RWPE1 (cell line): Measurements from ENCODE around the gene TKTL1.
"Not testable (repeated sequence)": the region's sequence is repeated elsewhere in the genome, so short reads cannot be mapped to it uniquely, and the experiment has no call there.

ENCODE experiments used
- CTCF ChIA-PET: fragments of 350-600 bp; sonication (Branson Sonifier 250); formaldehyde crosslinking; extraction: SDS; loops from one replicate; lab custom pipeline; 2021; lab: Yijun Ruan, JAX
- POLR2A ChIA-PET: fragments of 400-600 bp; formaldehyde crosslinking; extraction: SDS; loops from one replicate; lab custom pipeline; 2020; ENCODE audit warnings: antibody characterized with exemption; ENCODE audit not compliant: low non-redundant PET; lab: Yijun Ruan, JAX
- DNase-seq: peaks from one replicate; pipeline ENCODE4 v3.0.0; 2012; ENCODE audit warnings: low spot score
- H3K27ac ChIP-seq: fragments of 450-650 bp; 2 replicates; pipeline ENCODE4 v1.5.1; 2017
- CTCF ChIP-seq: fragments of 450-650 bp; conservative IDR thresholded peaks from 2 replicates; pipeline ENCODE4 v1.5.1; 2017; ENCODE audit warnings: low read depth, mild to moderate bottlenecking

Gene TKTL1

DNA sequence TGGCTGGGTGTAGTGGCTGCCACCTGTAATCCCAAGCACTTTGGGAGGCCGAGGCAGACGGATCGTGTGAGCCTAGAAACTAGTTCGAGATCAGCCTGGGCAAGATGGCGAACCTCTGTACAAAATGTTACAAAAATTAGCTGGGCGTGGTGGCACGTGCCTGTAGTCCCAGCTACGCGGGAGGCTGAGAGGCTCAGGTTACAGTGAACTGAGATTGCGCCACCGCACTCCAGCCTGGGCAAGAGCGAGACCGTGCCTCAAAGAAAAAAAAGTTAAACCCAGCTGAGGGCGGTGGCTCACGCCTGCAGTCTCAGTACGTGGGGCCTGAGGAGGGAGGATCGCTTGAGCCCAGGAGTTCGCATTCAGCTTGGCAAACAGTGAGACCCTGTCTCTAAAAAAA, 1.1 kb downstream of the TKTL1 start:
- DNase-seq = no peak
- ChIA-PET CTCF (no interaction called here), POLR2A (no interaction called here)
- TF ChIP-seq CTCF = no peak
- H3K27ac ChIP-seq = no peak overlapping the region

DNA sequence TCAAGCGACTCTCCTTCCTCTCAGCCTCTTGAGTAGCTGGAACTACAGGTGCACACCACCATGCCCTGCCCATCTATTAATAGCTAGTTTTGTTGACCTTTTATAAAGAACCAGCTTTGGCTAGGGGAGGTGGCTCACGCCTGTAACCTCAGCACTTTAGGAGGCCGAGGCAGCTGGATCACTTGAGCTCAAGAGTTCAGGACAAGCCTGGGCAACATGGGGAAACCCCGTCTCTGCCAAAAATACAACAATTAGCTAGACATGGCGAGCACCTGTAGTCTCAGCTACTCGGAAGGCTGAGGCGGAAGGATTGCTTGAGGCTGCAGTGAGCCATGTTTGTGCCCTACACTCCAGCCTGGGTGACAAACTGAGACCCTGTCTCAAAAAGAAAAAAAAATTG, 2.7 kb downstream of the TKTL1 start:
- DNase-seq = no peak
- ChIA-PET POLR2A (no interaction called here), CTCF (interaction anchor here (0.6 to 1.2 kb wide), 3 partner anchors 268 to 374 kb away, joined by 3 to 4 read pairs (median 4); no protein-coding TSS in a partner anchor)
- H3K27ac ChIP-seq = no peak overlapping the region
- TF ChIP-seq CTCF = no peak

DNA sequence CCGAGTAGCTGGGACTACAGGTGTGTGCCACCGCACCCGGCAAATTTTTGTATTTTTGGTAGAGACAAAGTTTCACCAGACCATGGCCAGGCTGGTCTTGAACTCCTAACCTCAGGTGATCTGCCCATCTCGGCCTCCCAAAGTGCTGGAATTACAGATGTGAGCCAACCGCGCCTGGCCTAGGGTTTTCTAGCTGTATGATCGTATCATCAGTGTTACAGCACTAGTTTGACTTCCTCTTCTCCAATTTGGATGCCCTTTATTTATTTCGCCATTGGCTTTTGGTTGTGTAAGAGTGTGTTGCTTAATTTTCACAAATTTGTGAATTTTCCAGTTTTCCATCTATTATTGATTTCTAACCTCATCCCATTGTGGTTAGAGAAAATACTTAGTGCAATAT, 5.2 kb downstream of the TKTL1 start:
- ChIA-PET CTCF (no interaction called here), POLR2A (no interaction called here)
- DNase-seq = no peak
- no peak for TF ChIP-seq CTCF
- H3K27ac ChIP-seq = no peak overlapping the region

DNA sequence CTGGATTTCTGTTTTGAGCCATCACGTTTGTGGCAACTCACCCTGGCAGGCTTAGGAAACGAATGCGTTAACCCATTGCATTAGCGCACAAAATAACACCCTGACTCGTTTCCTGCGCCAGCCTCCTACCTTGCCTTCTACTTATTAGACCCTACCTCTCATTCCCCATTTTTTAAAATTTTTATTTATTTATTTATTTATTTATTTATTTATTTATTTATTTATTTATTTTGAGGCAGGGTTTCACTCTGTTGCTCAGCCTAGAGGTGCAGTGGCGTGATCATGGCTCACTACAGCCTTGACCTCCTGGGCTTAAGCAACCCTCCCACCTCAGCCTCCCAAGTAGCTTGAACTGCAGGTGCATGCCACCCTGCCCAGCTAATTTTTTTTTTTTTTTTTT, 7.4 kb downstream of the TKTL1 start:
- DNase-seq, H3K27ac ChIP-seq, CTCF ChIA-PET, POLR2A ChIA-PET: not testable (repeated sequence)

DNA sequence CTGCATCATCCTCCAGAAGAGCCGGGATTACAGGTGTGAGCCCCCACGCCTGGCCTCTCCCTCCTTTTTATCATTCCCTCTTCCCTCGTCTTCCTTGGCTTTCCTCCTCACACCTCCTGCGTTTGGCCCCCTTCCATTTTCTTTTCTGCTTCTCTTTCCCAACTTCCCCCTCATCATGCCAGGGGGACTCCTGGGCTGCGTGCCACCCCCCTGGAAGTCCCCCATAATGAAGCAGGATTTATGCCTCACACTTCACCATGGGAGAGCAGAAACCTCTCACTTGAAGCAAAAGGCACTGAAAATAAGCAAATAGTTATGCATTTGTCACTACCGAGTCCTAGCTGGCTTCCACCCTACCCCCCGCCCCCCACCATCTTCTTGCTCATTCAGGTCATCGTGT, 7.9 kb downstream of the TKTL1 start:
- no peak for TF ChIP-seq CTCF
- CTCF ChIA-PET = no interaction called here
- DNase-seq = no peak
- POLR2A ChIA-PET = no interaction called here
- no peak overlapping the region for H3K27ac ChIP-seq

- CTCF ChIA-PET = interaction anchor here (0.5 kb wide), 1 partner anchor 10 kb away, joined by 4 read pairs; no protein-coding TSS in a partner anchor
- no peak for TF ChIP-seq CTCF
- no peak overlapping the region for H3K27ac ChIP-seq
- no peak for DNase-seq
- POLR2A ChIA-PET = no interaction called here
Observed at GRCh38 chrX:154304846-154305245, 9.3 kb downstream of the TKTL1 start.

- no peak overlapping the region for H3K27ac ChIP-seq
- ChIA-PET CTCF (interaction anchor here (0.5 kb wide), 1 partner anchor 9 kb away, joined by 4 read pairs; no protein-coding TSS in a partner anchor), POLR2A (no interaction called here)
- no peak for TF ChIP-seq CTCF
- DNase-seq = no peak
Observed at GRCh38 chrX:154305541-154306205, 10.1 kb downstream of the TKTL1 start.
